Measurements from ENCODE around the gene ZNF593. TPM values are rescaled to one million over a fixed set of nuclear protein-coding genes. Genes with fewer than 3 reads are reported as not detected.

The ZNF593 gene
- polyA plus RNA-seq, 1 of the 3 experiments (the other 2 are of a cell fraction) = 64.8 TPM

DNA sequence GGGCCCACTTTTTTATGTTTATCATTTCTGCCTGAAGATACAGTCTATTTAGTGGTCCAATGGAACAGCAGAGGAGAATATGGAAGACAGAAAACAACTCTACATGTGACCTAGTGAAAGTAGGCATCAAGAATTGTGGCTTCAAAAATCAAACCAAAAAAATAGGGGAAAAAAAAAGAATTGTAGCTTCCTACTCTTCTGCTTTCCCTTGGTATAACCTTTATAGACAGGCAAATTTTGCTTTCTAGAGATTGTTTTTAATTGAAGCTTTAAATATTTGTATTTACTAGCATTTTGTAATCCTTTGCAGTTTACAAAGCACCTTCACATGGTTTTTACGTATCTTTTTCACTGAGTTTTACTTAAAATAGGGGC lies 43.8 kb upstream of the ZNF593 start:
- no peak overlapping the region for H3K4me2 ChIP-seq
- H3K79me2 ChIP-seq (ENCODE audit: insufficient read depth) = peaks cover 8% of the 10 kb centered on the region; the same call in 1 of the 2 replicates
- TF ChIP-seq RAD21 (IDR thresholded peaks at IDR 0.05; ENCODE audit: low read length) (no peak), CHD2 (IDR thresholded peaks at IDR 0.05; ENCODE audit: low read length, partially characterized antibody) (no peak), FOXM1 (IDR thresholded peaks at IDR 0.05; ENCODE audit: low read depth) (no peak), FOSL2 (IDR thresholded peaks at IDR 0.05; ENCODE audit: borderline replicate concordance, low read depth) (no peak)
- TF ChIP-seq, protein P1, sequence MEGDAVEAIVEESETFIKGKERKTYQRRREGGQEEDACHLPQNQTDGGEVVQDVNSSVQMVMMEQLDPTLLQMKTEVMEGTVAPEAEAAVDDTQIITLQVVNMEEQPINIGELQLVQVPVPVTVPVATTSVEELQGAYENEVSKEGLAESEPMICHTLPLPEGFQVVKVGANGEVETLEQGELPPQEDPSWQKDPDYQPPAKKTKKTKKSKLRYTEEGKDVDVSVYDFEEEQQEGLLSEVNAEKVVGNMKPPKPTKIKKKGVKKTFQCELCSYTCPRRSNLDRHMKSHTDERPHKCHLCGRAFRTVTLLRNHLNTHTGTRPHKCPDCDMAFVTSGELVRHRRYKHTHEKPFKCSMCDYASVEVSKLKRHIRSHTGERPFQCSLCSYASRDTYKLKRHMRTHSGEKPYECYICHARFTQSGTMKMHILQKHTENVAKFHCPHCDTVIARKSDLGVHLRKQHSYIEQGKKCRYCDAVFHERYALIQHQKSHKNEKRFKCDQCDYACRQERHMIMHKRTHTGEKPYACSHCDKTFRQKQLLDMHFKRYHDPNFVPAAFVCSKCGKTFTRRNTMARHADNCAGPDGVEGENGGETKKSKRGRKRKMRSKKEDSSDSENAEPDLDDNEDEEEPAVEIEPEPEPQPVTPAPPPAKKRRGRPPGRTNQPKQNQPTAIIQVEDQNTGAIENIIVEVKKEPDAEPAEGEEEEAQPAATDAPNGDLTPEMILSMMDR (IDR thresholded peaks at IDR 0.05) = no peak
- TF ChIP-seq, protein P2, sequence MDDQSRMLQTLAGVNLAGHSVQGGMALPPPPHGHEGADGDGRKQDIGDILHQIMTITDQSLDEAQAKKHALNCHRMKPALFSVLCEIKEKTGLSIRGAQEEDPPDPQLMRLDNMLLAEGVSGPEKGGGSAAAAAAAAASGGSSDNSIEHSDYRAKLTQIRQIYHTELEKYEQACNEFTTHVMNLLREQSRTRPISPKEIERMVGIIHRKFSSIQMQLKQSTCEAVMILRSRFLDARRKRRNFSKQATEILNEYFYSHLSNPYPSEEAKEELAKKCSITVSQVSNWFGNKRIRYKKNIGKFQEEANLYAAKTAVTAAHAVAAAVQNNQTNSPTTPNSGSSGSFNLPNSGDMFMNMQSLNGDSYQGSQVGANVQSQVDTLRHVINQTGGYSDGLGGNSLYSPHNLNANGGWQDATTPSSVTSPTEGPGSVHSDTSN (IDR thresholded peaks at IDR 0.05) = no peak
- POLR2A ChIA-PET = no interaction called here
- H3K9me3 ChIP-seq = no peaks in the 10 kb centered on the region
- H4K20me1 ChIP-seq (ENCODE audit: insufficient read depth) = no peaks in the 10 kb centered on the region; the same call in 1 of the 2 replicates
- H3F3A ChIP-seq (replicated peaks; ENCODE audit: insufficient read depth) = peaks cover 20% of the 10 kb centered on the region
- H3K9me2 ChIP-seq = no peaks in the 10 kb centered on the region
- WGBS (ENCODE audit: low lambda C conversion rate) = 95% methylated on average over 1 of the region's 1 CpG
- H2AFZ ChIP-seq (ENCODE audit: low read depth) = no peak overlapping the region; the same call in 1 of the 2 replicates
- no peaks in the 10 kb centered on the region for H3K27me3 ChIP-seq (ENCODE audit: insufficient read depth)
- peaks cover 11 to 13% of the 10 kb centered on the region in 2 experiments for H3K36me3 ChIP-seq (replicated peaks in 1 of 2; ENCODE audit: control insufficient read depth in 1 of 2, insufficient read depth in 2 of 2, low read length in 1 of 2)
- no peak overlapping the region for H3K4me3 ChIP-seq (ENCODE audit: low read depth in 2 of 2, low read length in 1 of 2)
- no peak overlapping the region for H3K27ac ChIP-seq (ENCODE audit: low read depth in 2 of 2, low read length in 1 of 2)
- peaks cover 7 to 8% of the 10 kb centered on the region in 2 experiments; a peak in 3 of 4 replicates for H3K4me1 ChIP-seq (ENCODE audit: control insufficient read depth in 1 of 2, insufficient read depth in 2 of 2, low read depth in 1 of 2, low read length in 1 of 2)
- CTCF ChIA-PET = interaction anchor here (0.7 to 11.3 kb wide), 5 partner anchors 11 to 31 kb away, joined by 3 to 91 read pairs (median 4); no protein-coding TSS in a partner anchor
- no peak overlapping the region for H3K9ac ChIP-seq
- DNase-seq = no peak

DNA sequence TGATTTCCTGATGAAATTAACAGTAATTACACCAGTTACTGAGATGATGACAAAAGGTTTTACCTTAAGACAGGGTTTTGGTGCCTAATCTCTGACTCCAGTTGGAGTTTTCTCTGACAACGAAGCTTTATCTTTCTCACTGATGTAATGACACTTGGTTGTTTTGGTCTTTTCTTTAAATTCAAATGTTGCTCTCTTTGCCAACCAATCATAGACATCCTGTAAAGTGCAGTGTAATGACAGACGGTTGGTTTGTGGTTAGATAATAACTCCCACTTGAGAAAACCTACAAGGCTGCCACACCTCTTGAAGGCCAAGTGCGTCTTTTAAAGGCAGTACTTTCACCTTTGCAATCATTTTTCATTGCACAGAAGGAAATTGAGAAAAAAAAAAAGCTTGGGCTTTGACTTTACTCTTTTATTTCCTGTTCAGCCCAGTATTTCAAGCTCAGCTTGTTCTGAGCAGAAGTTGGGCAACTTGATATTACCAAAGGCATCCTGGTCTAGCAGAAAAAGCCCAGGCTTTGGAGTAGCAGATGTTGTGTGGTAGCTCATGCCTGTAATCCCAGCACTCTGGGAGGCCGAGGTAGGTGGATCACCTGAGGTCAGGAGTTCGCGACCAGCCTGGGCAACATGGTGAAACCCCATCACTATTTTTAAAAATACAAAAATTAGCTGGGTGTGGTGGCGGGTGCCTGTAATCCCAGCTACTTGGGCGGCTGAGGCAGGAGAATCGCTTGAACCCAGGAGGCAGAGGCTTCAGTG lies 43.2 kb upstream of the ZNF593 start:
- Histone ChIP-seq H4K20me1 (ENCODE audit: insufficient read depth) (no peaks in the 10 kb centered on the region; the same call in 1 of the 2 replicates), H3K4me3 (ENCODE audit: low read depth in 2 of 2, low read length in 1 of 2) (no peak overlapping the region), H3K9ac (no peak overlapping the region), H3K79me2 (ENCODE audit: insufficient read depth) (peaks cover 8% of the 10 kb centered on the region; the same call in 1 of the 2 replicates), H3K9me3 (no peaks in the 10 kb centered on the region), H3K4me2 (no peak overlapping the region), H3K4me1 (ENCODE audit: control insufficient read depth in 1 of 2, insufficient read depth in 2 of 2, low read depth in 1 of 2, low read length in 1 of 2) (peaks cover 4 to 8% of the 10 kb centered on the region in 2 experiments; a peak in 3 of 4 replicates), H3K27ac (ENCODE audit: low read depth in 2 of 2, low read length in 1 of 2) (no peak overlapping the region), H3K36me3 (replicated peaks in 1 of 2; ENCODE audit: control insufficient read depth in 1 of 2, insufficient read depth in 2 of 2, low read length in 1 of 2) (peaks cover 10 to 11% of the 10 kb centered on the region in 2 experiments), H3F3A (replicated peaks; ENCODE audit: insufficient read depth) (peaks cover 17% of the 10 kb centered on the region), H3K9me2 (no peaks in the 10 kb centered on the region), H2AFZ (ENCODE audit: low read depth) (no peak overlapping the region; the same call in 1 of the 2 replicates), H3K27me3 (ENCODE audit: insufficient read depth) (no peaks in the 10 kb centered on the region)
- POLR2A ChIA-PET = interaction anchor here (1.0 kb wide), 1 partner anchor 11 kb away, joined by 3 read pairs; no protein-coding TSS in a partner anchor
- TF ChIP-seq YY1 (IDR thresholded peaks at IDR 0.05; ENCODE audit: low read depth) (no peak), FOXM1 (IDR thresholded peaks at IDR 0.05; ENCODE audit: low read depth) (peak; percentile 35; the same call in 1 of the 2 replicates)
- DNase-seq = no peak
- CTCF ChIA-PET = interaction anchor here (0.7 to 11.3 kb wide), 7 partner anchors 11 to 36 kb away, joined by 3 to 91 read pairs (median 4); no protein-coding TSS in a partner anchor
- 88% methylated on average over 9 of the region's 9 CpGs for WGBS (ENCODE audit: low lambda C conversion rate)

All from SK-N-SH (cell line).